WTC11 (cell line): ENCODE results near the gene TNIK. TPM values are rescaled to one million over a fixed set of nuclear protein-coding genes. Genes with fewer than 3 reads are reported as not detected.

ENCODE experiments used
- ATAC-seq: fragments of 200-7000 bp; cut with Tn5 transposase; 2 replicates; pipeline ENCODE4 v1.10.0; 2021; ENCODE audit warnings: mild to moderate bottlenecking, moderate library complexity
- CTCF ChIA-PET: fragments of 300-600 bp; sonication (Branson Sonifier 250); formaldehyde crosslinking; loops from one replicate; lab custom pipeline; 2021; ENCODE audit warnings: antibody characterized with exemption; lab: Charles Lee
- POLR2A ChIA-PET: fragments of 350-600 bp; sonication (Branson Sonifier 250); formaldehyde crosslinking; loops from one replicate; lab custom pipeline; 2021; ENCODE audit warnings: antibody characterized with exemption; lab: Charles Lee
- DNase-seq: peaks from one replicate; pipeline ENCODE4 v3.0.0; 2021; ENCODE audit warnings: low spot score
- H3K27ac Mint-ChIP-seq: 2 replicates; pipeline ENCODE4 v1.8.0; 2021; ENCODE audit warnings: mixed read lengths
- H3K27me3 Mint-ChIP-seq: 2 replicates; pipeline ENCODE4 v1.8.0; 2021; ENCODE audit warnings: low read depth, mild to moderate bottlenecking, moderate library complexity, mixed read lengths
- H3K36me3 Mint-ChIP-seq: 2 replicates; pipeline ENCODE4 v1.8.0; 2021; ENCODE audit warnings: mixed read lengths
- H3K4me1 Mint-ChIP-seq: 2 replicates; pipeline ENCODE4 v1.8.0; 2022; ENCODE audit warnings: mixed read lengths
- H3K4me3 Mint-ChIP-seq: 2 replicates; pipeline ENCODE4 v1.8.0; 2021; ENCODE audit warnings: mild to moderate bottlenecking, moderate library complexity, mixed read lengths
- H3K9me3 Mint-ChIP-seq: 2 replicates; pipeline ENCODE4 v1.8.0; 2021; ENCODE audit warnings: mixed read lengths
- AFF4 ChIP-seq: sonication (generic); formaldehyde crosslinking; IDR thresholded peaks from 2 replicates; pipeline ENCODE4 v1.8.1; 2023; ENCODE audit warnings: mild to moderate bottlenecking, missing genetic modification reagents, borderline replicate concordance
- ATF1 ChIP-seq: sonication (generic); formaldehyde crosslinking; IDR thresholded peaks from 2 replicates; pipeline ENCODE4 v1.8.1; 2023; ENCODE audit warnings: mild to moderate bottlenecking, moderate library complexity, missing genetic modification reagents
- E2F4 ChIP-seq: sonication (generic); formaldehyde crosslinking; IDR thresholded peaks from 2 replicates; pipeline ENCODE4 v1.8.1; 2022; ENCODE audit warnings: low read depth, mild to moderate bottlenecking, moderate library complexity, missing genetic modification reagents, borderline replicate concordance
- E2F5 ChIP-seq: sonication (generic); formaldehyde crosslinking; IDR thresholded peaks from 2 replicates; pipeline ENCODE4 v1.8.1; 2022; ENCODE audit warnings: mild to moderate bottlenecking, moderate library complexity, missing genetic modification reagents
- GABPB1 ChIP-seq: sonication (generic); formaldehyde crosslinking; IDR thresholded peaks from 2 replicates; pipeline ENCODE4 v1.8.1; 2023; ENCODE audit warnings: mild to moderate bottlenecking, missing genetic modification reagents
- GTF2I ChIP-seq: fragments of 250-450 bp; sonication (Bioruptor Pico); conservative IDR thresholded peaks from 2 replicates; pipeline ENCODE4 v1.4.0; 2021; ENCODE audit warnings: mild to moderate bottlenecking
- MAX ChIP-seq: sonication (generic); formaldehyde crosslinking; IDR thresholded peaks from 2 replicates; pipeline ENCODE4 v1.8.0; 2022; ENCODE audit warnings: mild to moderate bottlenecking, missing genetic modification reagents
- NFYB ChIP-seq: sonication (generic); formaldehyde crosslinking; conservative IDR thresholded peaks from 2 replicates; pipeline ENCODE4 v1.8.0; 2022; ENCODE audit warnings: low read depth, missing genetic modification reagents
- STAT6 ChIP-seq: sonication (generic); formaldehyde crosslinking; conservative IDR thresholded peaks from 2 replicates; pipeline ENCODE4 v1.8.1; 2023; ENCODE audit warnings: mild to moderate bottlenecking, low read depth, missing genetic modification reagents, moderate library complexity
- USF2 ChIP-seq: sonication (generic); formaldehyde crosslinking; IDR thresholded peaks from 2 replicates; pipeline ENCODE4 v1.8.1; 2023; ENCODE audit warnings: mild to moderate bottlenecking, missing genetic modification reagents, moderate library complexity
- ZBTB21 ChIP-seq: sonication (generic); formaldehyde crosslinking; IDR thresholded peaks from 2 replicates; pipeline ENCODE4 v1.8.1; 2023; ENCODE audit warnings: mild to moderate bottlenecking, missing genetic modification reagents, borderline replicate concordance
- ZNF425 ChIP-seq: fragments of 250-450 bp; sonication (Bioruptor Pico); conservative IDR thresholded peaks from 2 replicates; pipeline ENCODE4 v1.9.0; 2021; ENCODE audit warnings: mild to moderate bottlenecking
- total RNA-seq: library from RNA; stranded (reverse); gene quantifications from 3 replicates; pipeline ENCODE4 v1.2.3, GENCODE V29; 2021

TNIK gene
- total RNA-seq, 1 experiment from 2014 or later, result 50.3 TPM

GRCh38 chr3:171345107-171345843, 114.9 kb downstream of the TNIK start (continued):
- no peak for TF ChIP-seq E2F5
- no peak for TF ChIP-seq GABPB1 (CRISPR knock-in tag)
- no peak for TF ChIP-seq ZBTB21 (CRISPR knock-in tag)
- no peak for TF ChIP-seq ATF1 (CRISPR knock-in tag)

GRCh38 chr3:171343693-171344092, 116.5 kb downstream of the TNIK start:
- peaks cover 14% of the 10 kb centered on the region for H3K36me3 Mint-ChIP-seq
- TF ChIP-seq GTF2I (CRISPR knock-in tag), result no peak
- no peak for TF ChIP-seq MAX (CRISPR knock-in tag)
- no peak for TF ChIP-seq ZNF425 (CRISPR knock-in tag)
- TF ChIP-seq AFF4 (CRISPR knock-in tag), result no peak
- TF ChIP-seq STAT6 (CRISPR knock-in tag), result no peak
- no peak for TF ChIP-seq E2F4 (CRISPR knock-in tag)
- no peak for TF ChIP-seq USF2 (CRISPR knock-in tag)
- TF ChIP-seq NFYB (CRISPR knock-in tag), result no peak
- TF ChIP-seq, all 79 proteins: peak for 0
- Mint-ChIP-seq H3K4me1 (peaks cover 47% of the 10 kb centered on the region), H3K27ac (no peak overlapping the region), H3K9me3 (peaks cover 10% of the 10 kb centered on the region), H3K4me3 (no peak overlapping the region), H3K27me3 (no peaks in the 10 kb centered on the region)
- ATAC-seq, result no peak
- CTCF ChIA-PET, result no interaction called here
- POLR2A ChIA-PET, result no interaction called here
- DNase-seq, result no peak
